Tibial nerve (tissue), 4 donors: ENCODE results near the gene DDX39B. TPM values are rescaled to one million over a fixed set of nuclear protein-coding genes. Genes with fewer than 3 reads are reported as not detected.
"Not testable (repeated sequence)": the region's sequence is repeated elsewhere in the genome, so short reads cannot be mapped to it uniquely, and the experiment has no call there.

Experiments used
- DNase-seq, 2 donors: peaks; one replicate each; pipeline ENCODE4 v3.0.0-alpha.2; 2019; ENCODE audit warnings: low spot score in 2 of 2
- H3K27ac ChIP-seq, 4 donors: fragments of 200-600 bp; sonication (generic) in 3 of 4; one replicate each; pipeline ENCODE4 v1.5.1; 2017 to 2019; ENCODE audit warnings: mild to moderate bottlenecking in 1 of 4
- H3K27me3 ChIP-seq, 2 donors: fragments of 200-600 bp; sonication (generic) in 1 of 2; one replicate each; pipeline versions ENCODE4 v1.5.1 to v1.6.0; 2017 to 2019
- H3K36me3 ChIP-seq, 3 donors: fragments of 200-600 bp; sonication (generic); one replicate each; pipeline ENCODE4 v1.5.1; 2018 to 2019
- H3K4me1 ChIP-seq, 4 donors: fragments of 200-600 bp; sonication (generic) in 3 of 4; one replicate each; pipeline ENCODE4 v1.5.1; 2017 to 2019
- H3K4me3 ChIP-seq, 4 donors: fragments of 200-600 bp; sonication (generic) in 3 of 4; one replicate each; pipeline ENCODE4 v1.5.1; 2017 to 2019; ENCODE audit warnings: mild to moderate bottlenecking in 1 of 4, moderate library complexity in 1 of 4
- H3K9me3 ChIP-seq, 4 donors: fragments of 200-600 bp; sonication (generic) in 3 of 4; one replicate each; pipeline ENCODE4 v1.5.1; 2017 to 2019
- EP300 ChIP-seq, 2 donors: sonication (generic); formaldehyde crosslinking; IDR thresholded peaks; one replicate each; pipeline ENCODE4 v1.6.1; 2017; ENCODE audit warnings: antibody characterized with exemption in 2 of 2, mild to moderate bottlenecking in 1 of 2
- POLR2A ChIP-seq, 2 donors: fragments of 450-650 bp; IDR thresholded peaks; one replicate each; pipeline ENCODE4 v1.6.1; 2017; ENCODE audit warnings: antibody characterized with exemption in 2 of 2, mild to moderate bottlenecking in 2 of 2, moderate library complexity in 2 of 2
- WGBS, 2 donors: methylation state at CpG; one replicate each; pipeline ENCODE4 v1.1.5; 2018; 5-methylcytosine and 5-hydroxymethylcytosine counted together
- total RNA-seq, 4 donors: library from RNA; depleted of rRNA; stranded (reverse); fragments of >200 nt; gene quantifications; one replicate each; pipeline ENCODE4 v1.1.0, GENCODE V29; 2016
- TF ChIP-seq, protein P1 (sequence below), 5 experiments: fragments of 200-600 bp in 3 of 5; fragments of 450-650 bp in 2 of 5; sonication (generic) in 3 of 5; IDR thresholded peaks; one replicate each; pipeline ENCODE4 v1.5.1; 2016 to 2019; ENCODE audit warnings: antibody characterized with exemption in 5 of 5, mild to moderate bottlenecking in 3 of 5, moderate library complexity in 2 of 5

Gene DDX39B
- total RNA-seq, 4 donors from 2014 or later: 306 to 436 (median 358) TPM

DNA sequence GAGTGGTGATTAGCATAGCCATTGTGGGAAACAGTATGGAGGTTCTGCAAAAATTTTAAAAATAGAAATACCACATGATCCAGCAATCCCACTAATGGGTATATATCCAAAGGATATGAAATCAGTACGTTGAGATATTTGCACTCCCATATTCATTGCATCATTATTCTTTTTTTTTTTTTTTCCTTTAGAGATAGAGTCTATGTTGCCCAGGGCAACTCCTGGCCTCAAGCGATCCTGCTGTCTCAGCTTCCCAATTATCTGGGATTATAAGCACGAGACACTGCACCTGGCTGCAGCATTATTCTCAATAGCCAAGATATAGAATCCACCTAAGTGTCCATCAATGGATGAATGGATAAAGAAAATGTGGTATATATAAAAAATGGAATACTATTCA is 20.0 kb downstream of the DDX39B start:
- H3K36me3 ChIP-seq: no peaks in the 10 kb centered on the region
- H3K27me3 ChIP-seq: no peaks in the 10 kb centered on the region
- no peaks in the 10 kb centered on the region for H3K9me3 ChIP-seq
- WGBS, 2 donors: 81 to 82% methylated on average over 3 of the region's 3 CpGs
- no peak overlapping the region for H3K27ac ChIP-seq
- H3K4me1 ChIP-seq: no peaks in the 10 kb centered on the region
- TF ChIP-seq, protein P1, sequence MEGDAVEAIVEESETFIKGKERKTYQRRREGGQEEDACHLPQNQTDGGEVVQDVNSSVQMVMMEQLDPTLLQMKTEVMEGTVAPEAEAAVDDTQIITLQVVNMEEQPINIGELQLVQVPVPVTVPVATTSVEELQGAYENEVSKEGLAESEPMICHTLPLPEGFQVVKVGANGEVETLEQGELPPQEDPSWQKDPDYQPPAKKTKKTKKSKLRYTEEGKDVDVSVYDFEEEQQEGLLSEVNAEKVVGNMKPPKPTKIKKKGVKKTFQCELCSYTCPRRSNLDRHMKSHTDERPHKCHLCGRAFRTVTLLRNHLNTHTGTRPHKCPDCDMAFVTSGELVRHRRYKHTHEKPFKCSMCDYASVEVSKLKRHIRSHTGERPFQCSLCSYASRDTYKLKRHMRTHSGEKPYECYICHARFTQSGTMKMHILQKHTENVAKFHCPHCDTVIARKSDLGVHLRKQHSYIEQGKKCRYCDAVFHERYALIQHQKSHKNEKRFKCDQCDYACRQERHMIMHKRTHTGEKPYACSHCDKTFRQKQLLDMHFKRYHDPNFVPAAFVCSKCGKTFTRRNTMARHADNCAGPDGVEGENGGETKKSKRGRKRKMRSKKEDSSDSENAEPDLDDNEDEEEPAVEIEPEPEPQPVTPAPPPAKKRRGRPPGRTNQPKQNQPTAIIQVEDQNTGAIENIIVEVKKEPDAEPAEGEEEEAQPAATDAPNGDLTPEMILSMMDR (IDR thresholded peaks at IDR 0.05): no peak
- TF ChIP-seq POLR2A (IDR thresholded peaks at IDR 0.05) (no peak), EP300 (IDR thresholded peaks at IDR 0.05) (no peak)
- H3K4me3 ChIP-seq: no peak overlapping the region
- no peak for DNase-seq

DNA sequence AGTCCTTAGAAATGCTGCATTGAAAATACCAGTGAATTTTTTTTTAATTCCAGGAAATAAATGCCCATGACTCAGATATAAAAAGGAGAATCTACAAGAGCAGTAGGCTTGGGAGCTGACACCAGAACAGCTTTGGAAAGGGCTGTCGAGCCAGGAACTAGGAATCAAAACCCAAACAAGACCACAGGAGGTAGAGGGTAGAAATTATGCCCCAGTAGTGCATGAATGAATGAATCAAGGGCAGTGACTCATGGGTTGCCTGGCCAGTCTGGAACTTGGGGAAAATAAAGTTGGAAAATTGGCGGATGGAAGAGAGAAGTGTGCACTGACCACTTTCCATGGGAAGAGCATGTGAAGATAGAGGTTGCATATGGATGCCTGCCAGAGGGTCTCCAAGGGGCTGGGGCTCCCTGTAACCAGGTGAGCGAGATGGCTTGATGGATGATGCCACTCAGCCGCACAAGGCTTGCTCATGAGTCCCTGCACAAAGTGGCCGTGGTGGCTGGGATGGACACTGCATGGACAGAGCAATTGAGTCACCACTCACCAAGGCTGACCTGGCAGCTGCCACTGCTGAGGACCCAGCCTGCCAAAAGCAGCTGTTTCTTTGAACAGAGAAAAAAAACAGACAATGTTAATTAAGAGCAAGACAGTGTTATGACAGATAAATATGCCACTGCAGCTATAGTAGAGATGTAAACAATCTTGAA is 28.2 kb downstream of the DDX39B start:
- WGBS, 2 donors: 75 to 80% methylated on average over 3 to 4 of the region's 5 CpGs
- peaks cover 0 to 9% (median 0%) of the 10 kb centered on the region in 3 donors for H3K36me3 ChIP-seq

DNA sequence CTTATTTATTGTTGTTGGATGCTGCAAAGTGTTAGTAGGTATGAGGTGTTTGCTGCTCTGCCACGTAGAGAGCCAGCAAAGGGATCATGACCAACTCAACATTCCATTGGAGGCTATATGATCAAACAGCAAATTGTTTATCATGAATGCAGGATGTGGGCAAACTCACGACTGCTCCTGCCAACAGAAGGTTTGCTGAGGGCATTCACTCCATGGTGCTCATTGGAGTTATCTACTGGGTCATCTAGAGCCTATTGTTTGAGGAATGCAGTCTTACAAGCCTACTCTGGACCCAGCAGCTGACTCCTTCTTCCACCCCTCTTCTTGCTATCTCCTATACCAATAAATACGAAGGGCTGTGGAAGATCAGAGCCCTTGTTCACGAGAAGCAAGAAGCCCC is 31.8 kb downstream of the DDX39B start:
- H3K36me3 ChIP-seq: peaks cover 0 to 21% (median 0%) of the 10 kb centered on the region in 3 donors
- 60 to 74% methylated on average over 4 of the region's 4 CpGs for WGBS, 2 donors
- DNase-seq: no peak
- no peaks in the 10 kb centered on the region for H3K4me1 ChIP-seq
- TF ChIP-seq EP300 (IDR thresholded peaks at IDR 0.05): no peak
- no peak for TF ChIP-seq POLR2A (IDR thresholded peaks at IDR 0.05)
- TF ChIP-seq, protein P1 (IDR thresholded peaks at IDR 0.05): no peak
- H3K4me3 ChIP-seq: no peak overlapping the region
- H3K27me3 ChIP-seq: no peaks in the 10 kb centered on the region
- H3K9me3 ChIP-seq: no peaks in the 10 kb centered on the region
- no peak overlapping the region for H3K27ac ChIP-seq

More for the DNA sequence above, 28.2 kb downstream of the DDX39B start:
- Histone ChIP-seq H3K4me1 (no peaks in the 10 kb centered on the region), H3K9me3 (no peaks in the 10 kb centered on the region), H3K4me3 (no peak overlapping the region), H3K27me3 (no peaks in the 10 kb centered on the region), H3K27ac (no peak overlapping the region)
- no peak for DNase-seq
- TF ChIP-seq, protein P1 (IDR thresholded peaks at IDR 0.05): no peak
- TF ChIP-seq EP300 (IDR thresholded peaks at IDR 0.05) (no peak), POLR2A (IDR thresholded peaks at IDR 0.05) (no peak)

DNA sequence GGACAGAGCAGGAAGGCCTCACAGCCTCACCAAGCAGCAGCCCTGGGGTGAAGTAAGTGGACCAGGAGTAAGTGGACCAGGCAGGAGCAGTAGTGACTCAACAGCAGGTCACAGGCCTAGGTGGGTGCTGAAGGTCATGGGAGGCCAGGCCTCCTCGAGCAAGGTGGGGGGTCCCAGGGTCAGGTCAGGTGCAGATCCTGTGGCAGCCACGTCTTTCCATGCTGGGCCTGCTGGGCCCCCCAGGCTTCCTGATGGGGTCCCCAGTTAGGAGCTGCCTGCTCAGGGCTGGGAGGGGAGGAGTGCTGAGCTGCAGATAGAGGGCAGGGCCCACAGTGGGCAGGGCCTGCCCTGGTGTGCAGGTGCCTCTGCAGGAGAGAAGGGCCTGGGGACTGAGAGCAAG is 32.8 kb downstream of the DDX39B start:
- not testable (repeated sequence) for H3K4me3 ChIP-seq, DNase-seq, H3K27me3 ChIP-seq, H3K27ac ChIP-seq, H3K4me1 ChIP-seq, H3K9me3 ChIP-seq
- peaks cover 0 to 21% (median 0%) of the 10 kb centered on the region in 3 donors for H3K36me3 ChIP-seq
- WGBS, 2 donors: 30 to 50% methylated on average over 2 of the region's 2 CpGs

DNA sequence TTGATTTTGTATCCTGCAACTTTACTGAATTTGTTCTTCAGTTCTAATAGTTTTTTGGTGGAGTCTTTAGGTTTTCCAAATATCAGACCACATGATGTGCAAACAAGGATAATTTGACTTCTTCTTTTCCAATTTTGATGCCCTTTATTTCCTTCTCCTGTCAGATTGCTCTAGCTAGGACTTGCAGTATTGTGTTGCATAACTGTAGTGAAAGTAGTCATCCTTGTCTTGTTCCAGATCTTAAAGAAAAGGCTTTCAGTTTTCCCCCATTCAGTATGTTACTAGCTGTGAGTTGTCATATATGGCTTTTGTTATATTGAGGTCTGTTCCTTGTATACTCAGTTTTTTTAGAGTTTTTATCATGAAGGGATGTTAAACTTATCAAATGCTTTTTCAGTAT is 39.2 kb downstream of the DDX39B start:
- Histone ChIP-seq H3K4me3 (no peak overlapping the region), H3K36me3 (peaks cover 0 to 12% (median 0%) of the 10 kb centered on the region in 3 donors), H3K27ac (no peak overlapping the region), H3K27me3 (peaks cover 0 to 19% of the 10 kb centered on the region in 2 donors), H3K4me1 (peaks cover 0 to 13% (median 2%) of the 10 kb centered on the region in 4 donors), H3K9me3 (peaks cover 0 to 9% (median 0%) of the 10 kb centered on the region in 4 donors)
- no peak for DNase-seq
- no peak for TF ChIP-seq POLR2A (IDR thresholded peaks at IDR 0.05)
- TF ChIP-seq EP300 (IDR thresholded peaks at IDR 0.05): no peak
- TF ChIP-seq, protein P1 (IDR thresholded peaks at IDR 0.05): no peak

DNA sequence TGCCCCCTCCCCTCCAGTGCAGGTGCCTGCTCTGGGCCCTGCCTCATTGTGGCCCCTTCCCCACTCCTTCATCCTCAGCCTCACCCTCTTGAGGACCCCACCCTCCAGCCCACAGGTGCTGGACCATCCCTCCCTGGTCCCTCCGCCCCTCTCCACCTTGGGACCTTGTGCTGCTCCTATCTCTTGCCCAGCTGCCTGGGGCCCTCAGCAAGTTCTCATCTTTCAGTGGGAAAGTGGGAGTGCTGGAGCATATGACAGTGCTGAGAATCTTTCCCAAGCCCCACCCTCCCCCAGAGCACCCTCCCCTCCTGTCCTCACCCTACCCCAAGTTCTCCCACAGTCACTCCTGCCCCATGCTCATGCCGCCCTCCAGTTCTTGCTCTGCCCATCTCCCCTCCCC is 42.2 kb downstream of the DDX39B start:
- H3K4me3 ChIP-seq, H3K9me3 ChIP-seq, H3K27ac ChIP-seq, H3K36me3 ChIP-seq, DNase-seq: not testable (repeated sequence)
- WGBS, 2 donors: 80 to 95% methylated on average over 1 of the region's 2 CpGs
- peaks cover 0 to 21% of the 10 kb centered on the region in 2 donors for H3K27me3 ChIP-seq
- peaks cover 0 to 19% (median 2%) of the 10 kb centered on the region in 4 donors for H3K4me1 ChIP-seq
